Endothelial cell of umbilical vein (primary cell): ENCODE results near the gene SUMF1. TPM values are rescaled to one million over a fixed set of nuclear protein-coding genes. Genes with fewer than 3 reads are reported as not detected.

ENCODE experiments used
- BruUV-seq: library from RNA; stranded (reverse); fragments of 400-500 nt; replicated peaks from 2 replicates; lab custom pipeline; 2021; lab: Mats Ljungman, UMichigan
- CTCF ChIA-PET: fragments of 300-600, 350-600 bp; sonication (Branson Sonifier 250); formaldehyde crosslinking; loops from one replicate; lab custom pipeline; 2021; ENCODE audit warnings: antibody characterized with exemption, inconsistent platforms; lab: Charles Lee
- POLR2A ChIA-PET: fragments of 300-600, 350-600 bp; sonication (Branson Sonifier 250); formaldehyde crosslinking; loops from one replicate; lab custom pipeline; 2021; ENCODE audit warnings: antibody characterized with exemption, inconsistent platforms; lab: Charles Lee
- DNase-seq: peaks from one replicate; pipeline ENCODE4 v3.0.0-alpha.2; 2011; ENCODE audit warnings: low read depth, low spot score
- FAIRE-seq: peaks from 2 replicates; lab custom pipeline; 2011; peaks lifted over from hg19 to GRCh38; lab: Jason Lieb, UNC
- H2AFZ ChIP-seq: 2 replicates; pipeline ENCODE4 v1.6.0; 2012; ENCODE audit warnings: low read depth, low read length, control low read depth, inconsistent platforms
- H3K27ac ChIP-seq: 2 replicates; pipeline ENCODE4 v1.5.1; 2011; ENCODE audit warnings: low read depth, mild to moderate bottlenecking, control low read depth, low read length, moderate library complexity; ENCODE audit not compliant: insufficient read depth
- H3K27me3 ChIP-seq, 2 experiments: 2 replicates each; pipeline versions ENCODE4 v1.6.0 to v1.6.1; 2011; ENCODE audit warnings: low read length in 2 of 2, mixed read lengths in 1 of 2; ENCODE audit not compliant: control insufficient read depth in 2 of 2, insufficient read depth in 2 of 2
- H3K36me3 ChIP-seq, 2 experiments: 2 replicates in 1 of 2; 3 replicates in 1 of 2; pipeline ENCODE4 v1.5.1; 2011; ENCODE audit warnings: low read length in 2 of 2, mild to moderate bottlenecking in 1 of 2, moderate library complexity in 1 of 2; ENCODE audit not compliant: control insufficient read depth in 2 of 2, insufficient read depth in 2 of 2; ENCODE audit errors: extremely low read depth in 1 of 2
- H3K4me1 ChIP-seq: 3 replicates; pipeline ENCODE4 v1.5.1; 2011; ENCODE audit warnings: mild to moderate bottlenecking, low read length; ENCODE audit not compliant: control insufficient read depth, insufficient read depth; ENCODE audit errors: extremely low read depth
- H3K4me2 ChIP-seq: 2 replicates; pipeline ENCODE4 v1.6.1; 2011; ENCODE audit warnings: low read length, control low read depth, mixed read lengths; ENCODE audit not compliant: insufficient read depth
- H3K4me3 ChIP-seq, 3 experiments: fragments of 200-600 bp in 1 of 3; sonication (generic), shearing (Covaris generic) in 1 of 3; replicated peaks in 1 of 3; 2 replicates each; pipeline ENCODE4 v1.5.1; 2011 to 2016; ENCODE audit warnings: control low read depth in 3 of 3, low read length in 3 of 3, mild to moderate bottlenecking in 2 of 3, inconsistent platforms in 1 of 3, low read depth in 1 of 3, moderate library complexity in 1 of 3; ENCODE audit not compliant: insufficient read depth in 1 of 3
- H3K79me2 ChIP-seq: 2 replicates; pipeline ENCODE4 v1.6.0; 2012; ENCODE audit warnings: low read length, inconsistent platforms; ENCODE audit not compliant: control insufficient read depth, insufficient read depth
- H3K9ac ChIP-seq: replicated peaks from 2 replicates; pipeline ENCODE3; 2011; ENCODE audit warnings: low read length, control low read depth; ENCODE audit not compliant: insufficient read depth; ENCODE audit errors: extremely low read depth
- H3K9me1 ChIP-seq: replicated peaks from 3 replicates; pipeline ENCODE4 v1.6.0; 2011; ENCODE audit warnings: mild to moderate bottlenecking, low read length; ENCODE audit not compliant: control insufficient read depth, insufficient read depth; ENCODE audit errors: extremely low read depth
- H3K9me3 ChIP-seq: replicated peaks from 2 replicates; pipeline ENCODE4 v1.5.1; 2012; ENCODE audit warnings: low read length, inconsistent platforms; ENCODE audit not compliant: control insufficient read depth, insufficient read depth
- H4K20me1 ChIP-seq: replicated peaks from 2 replicates; pipeline ENCODE3; 2011; ENCODE audit warnings: mild to moderate bottlenecking, low read length; ENCODE audit not compliant: control insufficient read depth, insufficient read depth; ENCODE audit errors: extremely low read depth
- CTCF ChIP-seq, 2 donors: IDR thresholded peaks; 1 replicate in 1 of 2; 2 replicates in 1 of 2; pipeline ENCODE4 v1.5.1; 2011; ENCODE audit warnings: low read length in 2 of 2, mild to moderate bottlenecking in 2 of 2, moderate library complexity in 2 of 2, control low read depth in 1 of 2, inconsistent platforms in 1 of 2, low read depth in 1 of 2; ENCODE audit not compliant: insufficient read depth in 1 of 2; ENCODE audit errors: extremely low read depth in 1 of 2
- EZH2 ChIP-seq: IDR thresholded peaks from 2 replicates; pipeline ENCODE4 v1.6.1; 2012; ENCODE audit warnings: borderline replicate concordance, low read depth, mild to moderate bottlenecking, moderate library complexity, low read length, inconsistent platforms; ENCODE audit not compliant: severe bottlenecking
- FOS ChIP-seq: IDR thresholded peaks from 2 replicates; pipeline ENCODE4 v1.6.1; 2011; ENCODE audit warnings: mild to moderate bottlenecking, low read length, moderate library complexity, borderline replicate concordance; ENCODE audit not compliant: insufficient read depth
- GATA2 ChIP-seq: IDR thresholded peaks from 2 replicates; pipeline ENCODE4 v1.7.0; 2011; ENCODE audit warnings: low read depth, mild to moderate bottlenecking, moderate library complexity, mixed read lengths, low read length; ENCODE audit not compliant: insufficient read length, insufficient read depth
- JUN ChIP-seq: IDR thresholded peaks from 2 replicates; pipeline ENCODE4 v1.6.1; 2011; ENCODE audit warnings: borderline replicate concordance, low read depth; ENCODE audit not compliant: insufficient read length, insufficient read depth
- MAX ChIP-seq: IDR thresholded peaks from 2 replicates; pipeline ENCODE4 v1.6.1; 2011; ENCODE audit not compliant: insufficient read depth, insufficient read length
- MYC ChIP-seq: IDR thresholded peaks from one replicate; pipeline ENCODE4 v1.6.1; 2011; ENCODE audit warnings: mild to moderate bottlenecking, low read depth, low read length
- POLR2A ChIP-seq: IDR thresholded peaks from 2 replicates; pipeline ENCODE4 v1.6.1; 2012; ENCODE audit warnings: low read depth, mild to moderate bottlenecking, control low read depth, low read length
- POLR2AphosphoS5 ChIP-seq: IDR thresholded peaks from 2 replicates; pipeline ENCODE4 v1.6.1; 2012; ENCODE audit warnings: low read depth, mild to moderate bottlenecking, control low read depth, low read length, moderate library complexity; ENCODE audit not compliant: insufficient read depth
- dilution Hi-C: fragments of 300-500 bp; cut with MboI; formaldehyde crosslinking; loops from one replicate; pipeline ENCODE4 v1.15.0; 2019; ENCODE audit warnings: low sequenced_read_pairs; ENCODE audit not compliant: extremely low pct_ligation_motif_present
- intact Hi-C: fragments of 100-400 bp; cut with micrococcal nuclease; formaldehyde crosslinking; loops from one replicate; pipeline ENCODE4 v1.10.0; 2022
- polyA plus RNA-seq, 4 experiments: library from polyadenylated mRNA; depleted of rRNA in 3 of 4; stranded (reverse) in 3 of 4; unstranded in 1 of 4; fragments of >200 nt; gene quantifications; 2 replicates each; pipeline versions ENCODE4 v1.2.1 to v1.2.3, GENCODE V29; 2011 to 2012; ENCODE audit warnings: missing spikeins in 1 of 4
- total RNA-seq: library from RNA; stranded (reverse); gene quantifications from 2 replicates; pipeline ENCODE4 v1.2.3, GENCODE V29; 2021

Gene SUMF1
- total and polyA plus RNA-seq, 2 donors (not counting 3 experiments of a cell fraction or from before 2014, with no cell fraction given), result 31.5 to 46.8 TPM

GRCh38 chr3:4464576-4464975, 2.5 kb downstream of the SUMF1 start:
- Histone ChIP-seq H3K4me3 (no peak overlapping the region), H3K27ac (no peak overlapping the region), H3K79me2 (peaks cover 2% of the 10 kb centered on the region), H3K9me3 (no peaks in the 10 kb centered on the region), H3K4me2 (no peak overlapping the region), H3K36me3 (no peaks in the 10 kb centered on the region), H4K20me1 (no peaks in the 10 kb centered on the region), H3K9me1 (no peaks in the 10 kb centered on the region), H3K9ac (no peak overlapping the region), H3K27me3 (no peaks in the 10 kb centered on the region), H3K4me1 (peaks cover 4% of the 10 kb centered on the region), H2AFZ (no peak overlapping the region)
- DNase-seq (no peak), FAIRE-seq (no peak)
- dilution Hi-C loops (no loop called here), intact Hi-C loops (no loop called here)
- ChIA-PET POLR2A (no interaction called here), CTCF (no interaction called here)
- TF ChIP-seq GATA2, result no peak
- BruUV-seq, result no TSS peak

GRCh38 chr3:4462369-4463040, 4.6 kb downstream of the SUMF1 start:
- Histone ChIP-seq H4K20me1 (no peaks in the 10 kb centered on the region), H3K9me3 (no peaks in the 10 kb centered on the region), H3K27ac (no peak overlapping the region), H3K4me3 (no peak overlapping the region), H3K9me1 (no peaks in the 10 kb centered on the region), H3K27me3 (no peaks in the 10 kb centered on the region), H3K4me2 (no peak overlapping the region), H2AFZ (no peak overlapping the region), H3K9ac (no peak overlapping the region), H3K36me3 (no peaks in the 10 kb centered on the region), H3K79me2 (peaks cover 2% of the 10 kb centered on the region), H3K4me1 (peaks cover 4% of the 10 kb centered on the region)
- intact Hi-C loops, result no loop called here
- CTCF ChIA-PET, result interaction anchor here (1.3 to 2.2 kb wide), 2 partner anchors 12 to 112 kb away, joined by 3 to 9 read pairs; no protein-coding TSS in a partner anchor
- POLR2A ChIA-PET, result no interaction called here
- FAIRE-seq (no peak), DNase-seq (no peak)
- dilution Hi-C loops, result no loop called here
- TF ChIP-seq POLR2A (no peak), MYC (no peak), MAX (no peak), EZH2 (no peak), FOS (no peak), GATA2 (no peak), CTCF (IDR thresholded peaks at IDR 0.05; ENCODE audit: extremely low read depth in 1 of 2, insufficient read depth in 1 of 2, low read depth in 1 of 2, low read length in 2 of 2) (no peak), JUN (no peak), POLR2AphosphoS5 (no peak)
- no TSS peak for BruUV-seq
